CD14-positive monocyte (primary cell): ENCODE measurements around the gene FAM53B. TPM values are rescaled to one million over a fixed set of nuclear protein-coding genes. Genes with fewer than 3 reads are reported as not detected.
A peak's percentile ranks its signal among the peaks of the same experiment; 100 is the strongest.

Source experiments
- DNase-seq, 3 donors: peaks; one replicate each; pipeline ENCODE4 v3.0.0-alpha.2; 2011 to 2022
- H2AFZ ChIP-seq: 2 replicates; pipeline ENCODE4 v1.6.0; 2012; ENCODE audit warnings: mild to moderate bottlenecking, low read depth, low read length, inconsistent platforms; ENCODE audit not compliant: insufficient read depth, poor library complexity, severe bottlenecking
- H3K27ac ChIP-seq, 2 donors: 1 replicate in 1 of 2; 2 replicates in 1 of 2; pipeline ENCODE4 v1.5.1; 2012 to 2013; ENCODE audit warnings: low read length in 2 of 2, control low read depth in 1 of 2, inconsistent platforms in 1 of 2, low read depth in 1 of 2, mild to moderate bottlenecking in 1 of 2
- H3K27me3 ChIP-seq, 2 donors: one replicate each; pipeline versions ENCODE4 v1.6.0 to v1.6.1; 2011 to 2013; ENCODE audit warnings: low read length in 2 of 2; ENCODE audit not compliant: control insufficient read depth in 2 of 2, insufficient read depth in 2 of 2
- H3K36me3 ChIP-seq, 2 donors: replicated peaks in 1 of 2; 1 replicate in 1 of 2; 2 replicates in 1 of 2; pipeline versions ENCODE4 v1.5.1 to v1.6.1; 2012 to 2013; ENCODE audit warnings: low read length in 2 of 2, control low read depth in 1 of 2, inconsistent platforms in 1 of 2, mild to moderate bottlenecking in 1 of 2; ENCODE audit not compliant: insufficient read depth in 2 of 2, control insufficient read depth in 1 of 2
- H3K4me1 ChIP-seq, 2 donors: 1 replicate in 1 of 2; 2 replicates in 1 of 2; pipeline versions ENCODE4 v1.5.1 to v1.6.1; 2012 to 2013; ENCODE audit warnings: low read length in 2 of 2, control low read depth in 1 of 2, inconsistent platforms in 1 of 2, mild to moderate bottlenecking in 1 of 2, moderate library complexity in 1 of 2; ENCODE audit not compliant: insufficient read depth in 2 of 2, control insufficient read depth in 1 of 2
- H3K4me2 ChIP-seq: replicated peaks from 2 replicates; pipeline ENCODE3; 2012; ENCODE audit warnings: low read length, moderate library complexity, mild to moderate bottlenecking; ENCODE audit not compliant: poor library complexity, severe bottlenecking; ENCODE audit errors: extremely low read depth
- H3K4me3 ChIP-seq, 3 experiments: fragments of 200-600 bp in 1 of 3; sonication (generic) in 1 of 3; replicated peaks in 1 of 3; 1 replicate in 2 of 3; 2 replicates in 1 of 3; pipeline ENCODE4 v1.5.1; 2011 to 2013; ENCODE audit warnings: low read length in 3 of 3, mild to moderate bottlenecking in 3 of 3, control low read depth in 2 of 3, low read depth in 2 of 3, inconsistent platforms in 1 of 3, moderate library complexity in 1 of 3
- H3K79me2 ChIP-seq: 2 replicates; pipeline ENCODE4 v1.6.0; 2012; ENCODE audit warnings: mild to moderate bottlenecking, control low read depth, inconsistent platforms, low read length, moderate library complexity; ENCODE audit not compliant: insufficient read depth
- H3K9ac ChIP-seq: 2 replicates; pipeline ENCODE4 v1.6.0; 2017; ENCODE audit warnings: low read length, mild to moderate bottlenecking; ENCODE audit not compliant: insufficient read depth, poor library complexity, severe bottlenecking
- H3K9me3 ChIP-seq, 2 donors: replicated peaks in 1 of 2; 1 replicate in 1 of 2; 2 replicates in 1 of 2; pipeline versions ENCODE4 v1.5.1 to v1.6.1; 2012 to 2013; ENCODE audit warnings: low read length in 2 of 2, control low read depth in 1 of 2; ENCODE audit not compliant: control insufficient read depth in 1 of 2, insufficient read depth in 1 of 2
- H4K20me1 ChIP-seq: 2 replicates; pipeline ENCODE4 v1.6.0; 2012; ENCODE audit warnings: mild to moderate bottlenecking, low read length, control low read depth, moderate library complexity; ENCODE audit not compliant: insufficient read depth
- H3K27ac Mint-ChIP-seq, 7 donors: one replicate each; pipeline ENCODE4 v1.8.0; 2020; ENCODE audit warnings: mild to moderate bottlenecking in 7 of 7, mixed read lengths in 7 of 7, moderate library complexity in 6 of 7, inconsistent platforms in 2 of 7
- H3K27me3 Mint-ChIP-seq, 3 donors: one replicate each; pipeline ENCODE4 v1.8.0; 2021 to 2022; ENCODE audit warnings: low read depth in 3 of 3, mild to moderate bottlenecking in 3 of 3, mixed read lengths in 3 of 3, moderate library complexity in 3 of 3, inconsistent platforms in 1 of 3
- H3K36me3 Mint-ChIP-seq, 2 donors: one replicate each; pipeline ENCODE4 v1.8.0; 2020; ENCODE audit warnings: mixed read lengths in 2 of 2, inconsistent platforms in 1 of 2, mild to moderate bottlenecking in 1 of 2
- H3K4me1 Mint-ChIP-seq: one replicate; pipeline ENCODE4 v1.8.0; 2020; ENCODE audit warnings: mild to moderate bottlenecking, mixed read lengths
- H3K4me3 Mint-ChIP-seq, 2 donors: one replicate each; pipeline ENCODE4 v1.8.0; 2020; ENCODE audit warnings: mild to moderate bottlenecking in 2 of 2, mixed read lengths in 2 of 2, moderate library complexity in 1 of 2
- H3K9me3 Mint-ChIP-seq, 7 donors: one replicate each; pipeline ENCODE4 v1.8.0; 2020 to 2022; ENCODE audit warnings: mixed read lengths in 7 of 7, mild to moderate bottlenecking in 6 of 7, moderate library complexity in 6 of 7, inconsistent platforms in 2 of 7
- CTCF ChIP-seq: fragments of 200-600 bp; IDR thresholded peaks from one replicate; pipeline ENCODE4 v1.8.0; 2022; ENCODE audit warnings: antibody characterized with exemption, mild to moderate bottlenecking
- whole genome bisulfite sequencing: methylation state at CpG from one replicate; pipeline ENCODE4 v1.1.5; 2013; ENCODE audit warnings: missing lambda C conversion rate; ENCODE audit not compliant: insufficient coverage; 5-methylcytosine and 5-hydroxymethylcytosine counted together
- intact Hi-C, 2 donors: fragments of 100-400 bp; cut with micrococcal nuclease; formaldehyde crosslinking; loops; one replicate each; pipeline versions ENCODE4 v1.15.0 to v1.15.1; 2023
- polyA plus RNA-seq, 3 donors: library from polyadenylated mRNA; depleted of rRNA in 1 of 3; unstranded in 2 of 3; stranded (reverse) in 1 of 3; fragments of 300-500 nt in 2 of 3; fragments of >200 nt in 1 of 3; fragmentation: Illumina TruSeq in 2 of 3; gene quantifications; 1 replicate in 2 of 3; 2 replicates in 1 of 3; pipeline ENCODE4 v1.2.3, GENCODE V29; 2012 to 2021

FAM53B gene
- polyA plus RNA-seq, 3 donors, result 5.8 to 23.3 (median 12.6) TPM

GRCh38 chr10:124639646-124640045 is 104.5 kb downstream of the FAM53B start:
- H3K36me3 Mint-ChIP-seq, result peaks cover 33 to 65% of the 10 kb centered on the region in 2 donors
- no peak for TF ChIP-seq CTCF
- H3K9me3 Mint-ChIP-seq, result peaks cover under 1 to 12% (median 6%) of the 10 kb centered on the region in 7 donors
- 83% methylated on average over 2 of the region's 6 CpGs for WGBS
- peaks cover 90% of the 10 kb centered on the region for H3K79me2 ChIP-seq
- H3K36me3 ChIP-seq, result peaks cover 0 to under 1% of the 10 kb centered on the region in 2 donors
- peaks cover 81% of the 10 kb centered on the region for H3K4me1 Mint-ChIP-seq
- no peak overlapping the region for H2AFZ ChIP-seq
- no peak for DNase-seq
- peaks cover 74 to 82% of the 10 kb centered on the region in 2 donors for H3K4me1 ChIP-seq
- no peaks in the 10 kb centered on the region for H3K27me3 ChIP-seq
- H3K9me3 ChIP-seq, result peaks cover 0 to under 1% of the 10 kb centered on the region in 2 donors
- H3K4me2 ChIP-seq, result no peak overlapping the region
- peaks cover 0 to 2% (median 1%) of the 10 kb centered on the region in 3 donors for H3K27me3 Mint-ChIP-seq
- peak overlapping the region; percentile 70 to 99 (median 98) for H3K27ac Mint-ChIP-seq
- H3K9ac ChIP-seq, result no peak overlapping the region
- intact Hi-C loops, result loop anchor here (2.0 to 10.0 kb wide), 4 partner anchors 43 to 275 kb away; partner anchors contain the start of gene FAM53B (in 1 of the 2)
- no peak overlapping the region for H3K4me3 ChIP-seq
- H4K20me1 ChIP-seq, result peaks cover 4% of the 10 kb centered on the region
- H3K27ac ChIP-seq, result peak overlapping the region; percentile 93 to 99
- no peak overlapping the region for H3K4me3 Mint-ChIP-seq

- no peak for TF ChIP-seq CTCF
- peaks cover 5 to 16% (median 10%) of the 10 kb centered on the region in 7 donors for H3K9me3 Mint-ChIP-seq
- H3K27me3 Mint-ChIP-seq, result peaks cover 0 to 4% (median 2%) of the 10 kb centered on the region in 3 donors
- H3K27ac Mint-ChIP-seq, result peak overlapping the region; percentile 70 to 99 (median 98)
- Histone ChIP-seq H3K4me1 (peaks cover 70 to 78% of the 10 kb centered on the region in 2 donors), H3K9me3 (peaks cover 0 to 5% of the 10 kb centered on the region in 2 donors), H2AFZ (no peak overlapping the region), H3K27me3 (no peaks in the 10 kb centered on the region), H3K27ac (peak overlapping the region; percentile 69 to 99), H3K4me2 (no peak overlapping the region), H3K4me3 (no peak overlapping the region), H3K36me3 (peaks cover 0 to 5% of the 10 kb centered on the region in 2 donors), H3K79me2 (peaks cover 90% of the 10 kb centered on the region), H4K20me1 (peaks cover 5% of the 10 kb centered on the region), H3K9ac (peak overlapping the region; percentile 2)
- no peak overlapping the region for H3K4me3 Mint-ChIP-seq
- intact Hi-C loops, result no loop called here
- peaks cover 38 to 65% of the 10 kb centered on the region in 2 donors for H3K36me3 Mint-ChIP-seq
- 98% methylated on average over 6 of the region's 6 CpGs for WGBS
- H3K4me1 Mint-ChIP-seq, result peaks cover 77% of the 10 kb centered on the region
- DNase-seq, result no peak
Observed at GRCh38 chr10:124639206-124639605, 105.0 kb downstream of the FAM53B start.
